Endothelial cell (in vitro differentiated cells): Measurements from ENCODE around the gene PXDN. TPM values are rescaled to one million over a fixed set of nuclear protein-coding genes. Genes with fewer than 3 reads are reported as not detected.
A peak's percentile ranks its signal among the peaks of the same experiment; 100 is the strongest.

Experiments used
- DNase-seq: peaks from one replicate; pipeline ENCODE4 v3.0.0; 2021; ENCODE audit warnings: low spot score
- H3K27ac Mint-ChIP-seq: one replicate; pipeline ENCODE4 v1.8.0; 2021; ENCODE audit warnings: mixed read lengths, inconsistent platforms; ENCODE audit not compliant: unreplicated experiment
- H3K27me3 Mint-ChIP-seq: one replicate; pipeline ENCODE4 v1.8.0; 2021; ENCODE audit warnings: mild to moderate bottlenecking, moderate library complexity, mixed read lengths, inconsistent platforms; ENCODE audit not compliant: unreplicated experiment
- H3K36me3 Mint-ChIP-seq: one replicate; pipeline ENCODE4 v1.8.0; 2021; ENCODE audit warnings: mild to moderate bottlenecking, low read depth, mixed read lengths, inconsistent platforms; ENCODE audit not compliant: unreplicated experiment
- H3K4me1 Mint-ChIP-seq: one replicate; pipeline ENCODE4 v1.8.0; 2021; ENCODE audit warnings: mild to moderate bottlenecking, mixed read lengths, inconsistent platforms; ENCODE audit not compliant: unreplicated experiment
- H3K4me3 Mint-ChIP-seq: one replicate; pipeline ENCODE4 v1.8.0; 2021; ENCODE audit warnings: mild to moderate bottlenecking, mixed read lengths, inconsistent platforms; ENCODE audit not compliant: unreplicated experiment
- H3K9me3 Mint-ChIP-seq: one replicate; pipeline ENCODE4 v1.8.0; 2021; ENCODE audit warnings: mixed read lengths, inconsistent platforms; ENCODE audit not compliant: unreplicated experiment
- total RNA-seq: library from RNA; stranded (reverse); fragmentation: NEBNext Ultra II Directional; extraction: Animal tissue kit (Norgen Biotek cat#: 25700); gene quantifications from one replicate; pipeline ENCODE4 v1.2.1, GENCODE V29; 2021; ENCODE audit not compliant: unreplicated experiment
- TF ChIP-seq, protein P1 (sequence below): fragments of 200-600 bp; sonication (generic); IDR thresholded peaks from one replicate; pipeline ENCODE4 v1.5.0; 2021; ENCODE audit warnings: antibody characterized with exemption; ENCODE audit not compliant: unreplicated experiment

The PXDN gene
- total RNA-seq, 1 donor from 2014 or later = 521 TPM

DNA sequence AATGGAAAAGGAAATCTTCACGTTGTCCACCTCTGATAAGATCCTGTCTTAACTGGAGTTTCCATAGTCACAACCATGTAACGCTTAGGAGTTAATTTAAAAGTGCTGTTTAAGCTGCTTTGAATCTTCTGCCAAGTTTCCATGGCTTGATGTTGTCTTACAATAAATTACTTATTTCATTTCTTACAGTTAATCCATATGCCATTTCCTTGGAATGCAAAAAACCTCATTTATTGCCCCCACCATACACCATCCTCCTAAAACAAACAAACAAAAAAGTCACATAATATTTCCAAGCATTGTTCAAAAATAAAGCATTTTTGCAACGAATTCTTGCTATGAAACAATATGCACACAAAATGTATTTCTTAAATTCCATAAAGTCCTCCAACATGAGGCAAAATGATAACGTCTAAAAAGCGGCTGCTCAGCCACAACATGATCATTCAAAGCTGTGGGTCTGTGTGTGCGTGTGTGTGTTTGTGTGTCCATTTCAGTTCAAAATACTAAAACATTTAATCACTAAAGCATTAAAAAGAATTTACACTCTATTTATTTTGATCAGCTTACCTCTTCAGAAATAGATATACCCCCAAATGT lies 46.8 kb upstream of the PXDN start:
- Mint-ChIP-seq H3K4me1 (no peaks in the 10 kb centered on the region), H3K9me3 (no peaks in the 10 kb centered on the region), H3K27ac (no peak overlapping the region), H3K4me3 (no peak overlapping the region), H3K27me3 (peaks cover 8% of the 10 kb centered on the region), H3K36me3 (no peaks in the 10 kb centered on the region)
- DNase-seq = no peak
- TF ChIP-seq, protein P1, sequence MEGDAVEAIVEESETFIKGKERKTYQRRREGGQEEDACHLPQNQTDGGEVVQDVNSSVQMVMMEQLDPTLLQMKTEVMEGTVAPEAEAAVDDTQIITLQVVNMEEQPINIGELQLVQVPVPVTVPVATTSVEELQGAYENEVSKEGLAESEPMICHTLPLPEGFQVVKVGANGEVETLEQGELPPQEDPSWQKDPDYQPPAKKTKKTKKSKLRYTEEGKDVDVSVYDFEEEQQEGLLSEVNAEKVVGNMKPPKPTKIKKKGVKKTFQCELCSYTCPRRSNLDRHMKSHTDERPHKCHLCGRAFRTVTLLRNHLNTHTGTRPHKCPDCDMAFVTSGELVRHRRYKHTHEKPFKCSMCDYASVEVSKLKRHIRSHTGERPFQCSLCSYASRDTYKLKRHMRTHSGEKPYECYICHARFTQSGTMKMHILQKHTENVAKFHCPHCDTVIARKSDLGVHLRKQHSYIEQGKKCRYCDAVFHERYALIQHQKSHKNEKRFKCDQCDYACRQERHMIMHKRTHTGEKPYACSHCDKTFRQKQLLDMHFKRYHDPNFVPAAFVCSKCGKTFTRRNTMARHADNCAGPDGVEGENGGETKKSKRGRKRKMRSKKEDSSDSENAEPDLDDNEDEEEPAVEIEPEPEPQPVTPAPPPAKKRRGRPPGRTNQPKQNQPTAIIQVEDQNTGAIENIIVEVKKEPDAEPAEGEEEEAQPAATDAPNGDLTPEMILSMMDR = no peak

DNA sequence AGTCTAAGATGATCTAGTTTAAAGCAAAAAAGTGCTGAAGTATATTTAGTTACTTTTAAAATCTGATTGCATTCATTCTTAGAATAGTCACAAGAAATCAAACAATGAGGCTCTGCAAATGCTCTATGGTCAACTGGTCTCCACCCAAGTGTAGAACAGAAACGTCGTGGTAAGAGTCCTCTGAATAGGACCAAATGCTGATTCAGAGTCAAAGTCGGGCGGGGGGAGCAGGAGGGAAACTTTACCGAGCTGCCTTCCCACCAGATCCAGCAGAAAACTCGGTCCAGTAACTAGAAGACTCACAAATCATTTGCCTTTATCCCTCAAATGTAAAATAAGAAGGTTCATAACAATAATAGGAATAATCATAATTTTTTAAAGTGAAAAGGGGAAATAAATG lies 46.2 kb upstream of the PXDN start:
- Mint-ChIP-seq H3K27ac (no peak overlapping the region), H3K36me3 (no peaks in the 10 kb centered on the region), H3K27me3 (peaks cover 8% of the 10 kb centered on the region), H3K4me3 (no peak overlapping the region), H3K9me3 (no peaks in the 10 kb centered on the region), H3K4me1 (no peaks in the 10 kb centered on the region)
- TF ChIP-seq, protein P1 = no peak
- DNase-seq = no peak

DNA sequence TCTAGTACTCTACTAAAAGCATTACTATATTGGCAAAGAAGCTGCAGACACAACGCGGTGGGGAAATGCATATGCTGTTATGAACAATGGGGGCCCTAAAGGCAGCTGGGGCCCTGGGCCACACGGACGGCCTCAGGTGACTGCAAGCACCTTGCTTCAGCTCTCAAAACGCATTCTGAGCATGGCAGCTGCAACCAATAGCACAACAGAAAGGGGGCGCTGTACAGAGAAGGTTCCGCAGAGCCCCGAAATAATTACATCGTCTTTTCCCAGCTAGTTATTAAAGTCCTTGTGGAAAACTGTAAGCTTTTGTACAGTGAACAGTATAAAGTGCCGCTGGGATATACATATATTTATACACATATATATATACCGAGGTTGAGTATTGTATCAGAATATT lies 45.3 kb upstream of the PXDN start:
- TF ChIP-seq, protein P1 = peak; percentile 43
- Mint-ChIP-seq H3K9me3 (no peaks in the 10 kb centered on the region), H3K27me3 (peaks cover 4% of the 10 kb centered on the region), H3K27ac (no peak overlapping the region), H3K4me1 (no peaks in the 10 kb centered on the region), H3K36me3 (no peaks in the 10 kb centered on the region), H3K4me3 (no peak overlapping the region)
- DNase-seq = no peak

GRCh38 chr2:1788478-1788959 lies 44.2 kb upstream of the PXDN start:
- Mint-ChIP-seq H3K36me3 (no peaks in the 10 kb centered on the region), H3K9me3 (no peaks in the 10 kb centered on the region), H3K27me3 (peaks cover 4% of the 10 kb centered on the region), H3K4me1 (no peaks in the 10 kb centered on the region), H3K4me3 (no peak overlapping the region), H3K27ac (no peak overlapping the region)
- TF ChIP-seq, protein P1 = no peak
- DNase-seq = no peak

- Mint-ChIP-seq H3K9me3 (no peaks in the 10 kb centered on the region), H3K36me3 (no peaks in the 10 kb centered on the region), H3K4me1 (no peaks in the 10 kb centered on the region), H3K27ac (no peak overlapping the region), H3K4me3 (no peak overlapping the region), H3K27me3 (peaks cover 3% of the 10 kb centered on the region)
- TF ChIP-seq, protein P1 = no peak
- no peak for DNase-seq
These were observed 43.6 kb upstream of the PXDN start for GRCh38 chr2:1787755-1788477.
